Muscle of leg (tissue), 11 donors: ENCODE data around the gene RAET1G. TPM values are rescaled to one million over a fixed set of nuclear protein-coding genes. Genes with fewer than 3 reads are reported as not detected.
A peak's percentile ranks its signal among the peaks of the same experiment; 100 is the strongest.
"Not testable (repeated sequence)": the region's sequence is repeated elsewhere in the genome, so short reads cannot be mapped to it uniquely, and the experiment has no call there.

Experiments
- DNase-seq: peaks from one replicate; pipeline ENCODE4 v3.0.0; 2013
- H3K27ac ChIP-seq: one replicate; pipeline ENCODE4 v1.5.1; 2013; ENCODE audit warnings: mild to moderate bottlenecking, low read length, control low read depth
- H3K27me3 ChIP-seq: one replicate; pipeline ENCODE4 v1.6.1; 2013; ENCODE audit warnings: low read length; ENCODE audit not compliant: control insufficient read depth, insufficient read depth
- H3K36me3 ChIP-seq: one replicate; pipeline ENCODE4 v1.6.1; 2013; ENCODE audit warnings: low read length; ENCODE audit not compliant: control insufficient read depth, insufficient read depth
- H3K4me1 ChIP-seq: one replicate; pipeline ENCODE4 v1.6.1; 2013; ENCODE audit warnings: low read length; ENCODE audit not compliant: control insufficient read depth, insufficient read depth
- H3K4me3 ChIP-seq: one replicate; pipeline ENCODE4 v1.5.1; 2013; ENCODE audit warnings: low read length, control low read depth
- H3K9me3 ChIP-seq: replicated peaks from 2 replicates; pipeline ENCODE4 v1.6.1; 2013; ENCODE audit warnings: low read depth, low read length; ENCODE audit not compliant: control insufficient read depth
- WGBS: methylation state at CpG from one replicate; pipeline ENCODE4 v1.1.5; 2013; ENCODE audit warnings: missing lambda C conversion rate; ENCODE audit not compliant: insufficient coverage; 5-methylcytosine and 5-hydroxymethylcytosine counted together
- polyA plus RNA-seq, 8 donors: library from polyadenylated mRNA; unstranded; fragments of 120-200 nt; gene quantifications; one replicate each; pipeline versions ENCODE4 v1.2.1 to v1.2.3, GENCODE V29; 2013; ENCODE audit warnings: inconsistent platforms in 1 of 8, low replicate concordance in 1 of 8; ENCODE audit not compliant: insufficient read length in 8 of 8, insufficient read depth in 1 of 8
- total RNA-seq: library from RNA; stranded (reverse); fragments of 120-200 nt; gene quantifications from one replicate; pipeline ENCODE4 v1.2.4, GENCODE V29; 2013

The RAET1G gene
- total and polyA plus RNA-seq, 9 donors, result 0.09 to 0.27 (median 0.17) TPM; not detected in 1

- Histone ChIP-seq H3K27me3 (peaks cover 71% of the 10 kb centered on the region), H3K36me3 (no peaks in the 10 kb centered on the region), H3K4me3 (no peak overlapping the region), H3K4me1 (peaks cover 28% of the 10 kb centered on the region), H3K27ac (no peak overlapping the region), H3K9me3 (no peaks in the 10 kb centered on the region)
- DNase-seq, result no peak
- WGBS, result 63% methylated on average over 2 of the region's 9 CpGs
Observed at GRCh38 chr6:149924206-149924932, 1.4 kb upstream of the RAET1G start.

- Histone ChIP-seq H3K4me3 (peak overlapping the region; percentile 44), H3K27ac (no peak overlapping the region), H3K27me3 (peaks cover 66% of the 10 kb centered on the region), H3K9me3 (no peaks in the 10 kb centered on the region), H3K4me1 (peaks cover 28% of the 10 kb centered on the region), H3K36me3 (no peaks in the 10 kb centered on the region)
- WGBS, result 24% methylated on average over 12 of the region's 33 CpGs
- no peak for DNase-seq
Observed at GRCh38 chr6:149923327-149923986, 536 bp upstream of the RAET1G start.

GRCh38 chr6:149922091-149922490, 830 bp downstream of the RAET1G start:
- H3K4me1 ChIP-seq, result peaks cover 28% of the 10 kb centered on the region
- H3K4me3 ChIP-seq, H3K36me3 ChIP-seq, H3K9me3 ChIP-seq, DNase-seq, H3K27ac ChIP-seq: not testable (repeated sequence)
- 11% methylated on average over 5 of the region's 5 CpGs for WGBS
- peaks cover 71% of the 10 kb centered on the region for H3K27me3 ChIP-seq

- H3K4me3 ChIP-seq, result no peak overlapping the region
- peaks cover 67% of the 10 kb centered on the region for H3K27me3 ChIP-seq
- no peak for DNase-seq
- H3K4me1 ChIP-seq, result peaks cover 27% of the 10 kb centered on the region
- no peaks in the 10 kb centered on the region for H3K9me3 ChIP-seq
- no peaks in the 10 kb centered on the region for H3K36me3 ChIP-seq
- WGBS, result 77% methylated on average over 3 of the region's 6 CpGs
- H3K27ac ChIP-seq, result no peak overlapping the region
Observed at GRCh38 chr6:149921361-149921760, 1.6 kb downstream of the RAET1G start.

GRCh38 chr6:149919834-149920225, 3.1 kb downstream of the RAET1G start:
- DNase-seq, result no peak
- WGBS, result 81% methylated on average over 2 of the region's 4 CpGs
- H3K36me3 ChIP-seq, result no peaks in the 10 kb centered on the region
- H3K4me1 ChIP-seq, result peaks cover 15% of the 10 kb centered on the region
- no peak overlapping the region for H3K27ac ChIP-seq
- H3K4me3 ChIP-seq, result no peak overlapping the region
- H3K9me3 ChIP-seq, result no peaks in the 10 kb centered on the region
- H3K27me3 ChIP-seq, result peaks cover 51% of the 10 kb centered on the region

- Histone ChIP-seq H3K27me3 (peaks cover 46% of the 10 kb centered on the region), H3K4me1 (peaks cover 15% of the 10 kb centered on the region)
- not testable (repeated sequence) for H3K27ac ChIP-seq, H3K9me3 ChIP-seq, H3K36me3 ChIP-seq, DNase-seq, H3K4me3 ChIP-seq
- WGBS, result 83% methylated on average over 4 of the region's 11 CpGs
Observed at GRCh38 chr6:149919126-149919833, 3.6 kb downstream of the RAET1G start.

GRCh38 chr6:149918151-149918905, 4.6 kb downstream of the RAET1G start:
- H3K27me3 ChIP-seq, result peaks cover 36% of the 10 kb centered on the region
- no peaks in the 10 kb centered on the region for H3K9me3 ChIP-seq
- no peaks in the 10 kb centered on the region for H3K36me3 ChIP-seq
- H3K4me3 ChIP-seq, result no peak overlapping the region
- WGBS, result 69% methylated on average over 5 of the region's 6 CpGs
- H3K27ac ChIP-seq, result no peak overlapping the region
- no peak for DNase-seq
- H3K4me1 ChIP-seq, result peaks cover 11% of the 10 kb centered on the region

GRCh38 chr6:149917679-149918078, 5.2 kb downstream of the RAET1G start:
- Histone ChIP-seq H3K27me3 (peaks cover 30% of the 10 kb centered on the region), H3K4me1 (peaks cover 4% of the 10 kb centered on the region), H3K27ac (no peak overlapping the region), H3K4me3 (no peak overlapping the region), H3K9me3 (no peaks in the 10 kb centered on the region), H3K36me3 (no peaks in the 10 kb centered on the region)
- 100% methylated on average over 1 of the region's 2 CpGs for WGBS
- no peak for DNase-seq

- no peaks in the 10 kb centered on the region for H3K9me3 ChIP-seq
- 87% methylated on average over 8 of the region's 10 CpGs for WGBS
- no peaks in the 10 kb centered on the region for H3K4me1 ChIP-seq
- no peak for DNase-seq
- no peak overlapping the region for H3K4me3 ChIP-seq
- no peak overlapping the region for H3K27ac ChIP-seq
- H3K27me3 ChIP-seq, result peaks cover 15% of the 10 kb centered on the region
- H3K36me3 ChIP-seq, result no peaks in the 10 kb centered on the region
Observed at GRCh38 chr6:149915970-149916865, 6.7 kb downstream of the RAET1G start.
